ENCODE measurements around the gene PACRG. TPM values are rescaled to one million over a fixed set of nuclear protein-coding genes. Genes with fewer than 3 reads are reported as not detected.
A peak's percentile ranks its signal among the peaks of the same experiment; 100 is the strongest.
"Not testable (repeated sequence)": the region's sequence is repeated elsewhere in the genome, so short reads cannot be mapped to it uniquely, and the experiment has no call there.

The PACRG gene
- polyA plus RNA-seq (2011; rRNA removed) (0.08 and 0.30 TPM in 2 replicates), polyA plus RNA-seq (2017; fragmentation: RNase III; extraction: RNeasy Plus Mini Kit Qiagen cat#74134 plus additional on column Dnase treatment) (0.14 TPM in 1 of 3 replicates, not detected in the others), polyA minus RNA-seq (2011; rRNA and poly(A)+ RNA removed) (not detected in 2 replicates)
- not detected in 2 replicates for polyA plus RNA-seq (2012; cell fraction: cytosol; rRNA removed)
- not detected in 2 replicates for polyA plus RNA-seq (2012; cell fraction: nucleus; rRNA removed)

DNA sequence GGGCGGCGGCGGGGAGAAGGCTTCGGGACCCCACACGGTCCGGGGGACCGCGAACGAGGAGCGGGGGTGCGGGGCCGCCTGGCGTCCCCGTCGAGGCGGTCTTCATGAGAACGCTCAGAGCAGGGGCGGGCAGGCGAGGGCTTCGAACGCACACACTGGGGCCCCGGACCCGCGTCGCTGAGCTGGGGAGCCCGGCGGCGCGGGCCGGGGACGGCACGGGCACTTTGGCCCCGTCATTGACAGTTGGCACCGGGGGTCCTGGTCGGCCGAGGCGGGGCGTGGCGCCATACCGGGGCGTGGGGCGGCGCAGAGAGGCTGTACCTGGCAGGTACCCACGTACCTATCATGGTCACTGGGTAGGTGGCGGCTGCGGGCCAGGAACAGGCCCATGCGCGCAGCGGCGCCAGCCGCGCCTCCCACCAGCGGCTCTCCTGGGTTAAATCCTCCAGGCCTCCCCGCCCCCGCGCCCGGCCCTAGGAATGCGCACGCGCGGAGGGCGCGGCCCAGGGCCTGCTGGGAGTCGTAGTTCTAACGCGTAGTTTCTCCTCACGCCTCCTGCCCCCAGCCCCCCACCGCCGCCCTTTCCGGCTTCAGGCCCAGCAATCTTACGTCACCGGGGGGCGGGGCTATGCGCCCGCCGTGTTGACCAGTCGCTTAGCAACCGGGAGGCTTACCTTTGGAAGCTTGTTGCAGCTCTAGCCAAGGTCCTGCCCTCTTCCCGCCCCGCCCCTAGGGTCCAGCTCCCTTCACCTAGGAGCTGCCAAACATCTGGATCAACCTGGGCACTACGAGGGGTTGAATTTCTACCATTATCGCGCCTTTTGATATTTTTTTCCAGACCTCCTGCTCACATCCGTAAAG is at the start of gene PACRG, which contains the start of gene PRKN:
PACRG (plus strand) TSS at position 653 of the 861 bp plus-strand sequence.
PRKN (minus strand) TSS at position 445 of the 861 bp plus-strand sequence.
- WGBS (ENCODE audit: missing lambda C conversion rate): 5% methylated on average over 6 of the region's 84 CpGs
- H3K27ac ChIP-seq: peak within 1 kb of the TSS; percentile 86 to 97
- FAIRE-seq (no peak), DNase-seq (ENCODE audit: low read depth in 1 of 2, low spot score in 1 of 2) (peak; percentile 80 to 96), ATAC-seq (peak; percentile 97 to 99)
- no peak for TF ChIP-seq SREBF2 (IDR thresholded peaks at IDR 0.05)
- TF ChIP-seq GATA3 (IDR thresholded peaks at IDR 0.05; ENCODE audit: borderline replicate concordance): no peak
- peak; percentile 83; the same call in 1 of the 2 replicates for TF ChIP-seq PHF8 (IDR thresholded peaks at IDR 0.05; ENCODE audit: borderline replicate concordance, low read depth)
- no peak for TF ChIP-seq CBX2 (IDR thresholded peaks at IDR 0.05; ENCODE audit: borderline replicate concordance, low read depth)
- TF ChIP-seq RAD21 (conservative IDR thresholded peaks at IDR 0.05 in 1 of 2, IDR thresholded peaks at IDR 0.05 in 1 of 2): no peak
- TF ChIP-seq RARB (CRISPR knock-in tag; IDR thresholded peaks at IDR 0.05): no peak
- TF ChIP-seq HOXB13 (CRISPR knock-in tag; IDR thresholded peaks at IDR 0.05; ENCODE audit: low read depth): no peak
- TF ChIP-seq, protein P1, sequence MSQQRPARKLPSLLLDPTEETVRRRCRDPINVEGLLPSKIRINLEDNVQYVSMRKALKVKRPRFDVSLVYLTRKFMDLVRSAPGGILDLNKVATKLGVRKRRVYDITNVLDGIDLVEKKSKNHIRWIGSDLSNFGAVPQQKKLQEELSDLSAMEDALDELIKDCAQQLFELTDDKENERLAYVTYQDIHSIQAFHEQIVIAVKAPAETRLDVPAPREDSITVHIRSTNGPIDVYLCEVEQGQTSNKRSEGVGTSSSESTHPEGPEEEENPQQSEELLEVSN (IDR thresholded peaks at IDR 0.05; ENCODE audit: borderline replicate concordance, low read depth): 0 out of 2 replicates have a peak, but pooled peaks have one; percentile 29
- TF ChIP-seq JUN (IDR thresholded peaks at IDR 0.05): peak in 1 of 2 experiments; percentile 68; a peak in 3 of 5 replicates
- TF ChIP-seq, protein P2, sequence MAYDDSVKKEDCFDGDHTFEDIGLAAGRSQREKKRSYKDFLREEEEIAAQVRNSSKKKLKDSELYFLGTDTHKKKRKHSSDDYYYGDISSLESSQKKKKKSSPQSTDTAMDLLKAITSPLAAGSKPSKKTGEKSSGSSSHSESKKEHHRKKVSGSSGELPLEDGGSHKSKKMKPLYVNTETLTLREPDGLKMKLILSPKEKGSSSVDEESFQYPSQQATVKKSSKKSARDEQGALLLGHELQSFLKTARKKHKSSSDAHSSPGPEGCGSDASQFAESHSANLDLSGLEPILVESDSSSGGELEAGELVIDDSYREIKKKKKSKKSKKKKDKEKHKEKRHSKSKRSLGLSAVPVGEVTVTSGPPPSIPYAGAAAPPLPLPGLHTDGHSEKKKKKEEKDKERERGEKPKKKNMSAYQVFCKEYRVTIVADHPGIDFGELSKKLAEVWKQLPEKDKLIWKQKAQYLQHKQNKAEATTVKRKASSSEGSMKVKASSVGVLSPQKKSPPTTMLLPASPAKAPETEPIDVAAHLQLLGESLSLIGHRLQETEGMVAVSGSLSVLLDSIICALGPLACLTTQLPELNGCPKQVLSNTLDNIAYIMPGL (CRISPR knock-in tag; IDR thresholded peaks at IDR 0.05; ENCODE audit: borderline replicate concordance): no peak
- TF ChIP-seq, protein P3, sequence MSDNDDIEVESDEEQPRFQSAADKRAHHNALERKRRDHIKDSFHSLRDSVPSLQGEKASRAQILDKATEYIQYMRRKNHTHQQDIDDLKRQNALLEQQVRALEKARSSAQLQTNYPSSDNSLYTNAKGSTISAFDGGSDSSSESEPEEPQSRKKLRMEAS (IDR thresholded peaks at IDR 0.05): 0 out of 2 replicates have a peak, but pooled peaks have one; percentile 57
- no peak for TF ChIP-seq ZFP36 (IDR thresholded peaks at IDR 0.05; ENCODE audit: borderline replicate concordance, partially characterized antibody)
- no peak for TF ChIP-seq HOXA7 (CRISPR knock-in tag; IDR thresholded peaks at IDR 0.05)
- TF ChIP-seq KDM1A (IDR thresholded peaks at IDR 0.05; ENCODE audit: low read depth): no peak
- no peak for TF ChIP-seq HOXB5 (CRISPR knock-in tag; IDR thresholded peaks at IDR 0.05)
- TF ChIP-seq POLR2A (IDR thresholded peaks at IDR 0.05; ENCODE audit: low read length): peak; percentile 90
- TF ChIP-seq, protein P4, sequence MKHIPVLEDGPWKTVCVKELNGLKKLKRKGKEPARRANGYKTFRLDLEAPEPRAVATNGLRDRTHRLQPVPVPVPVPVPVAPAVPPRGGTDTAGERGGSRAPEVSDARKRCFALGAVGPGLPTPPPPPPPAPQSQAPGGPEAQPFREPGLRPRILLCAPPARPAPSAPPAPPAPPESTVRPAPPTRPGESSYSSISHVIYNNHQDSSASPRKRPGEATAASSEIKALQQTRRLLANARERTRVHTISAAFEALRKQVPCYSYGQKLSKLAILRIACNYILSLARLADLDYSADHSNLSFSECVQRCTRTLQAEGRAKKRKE (CRISPR knock-in tag; IDR thresholded peaks at IDR 0.05; ENCODE audit: low read depth): no peak
- H3K4me2 ChIP-seq: peak within 1 kb of the TSS; percentile 83
- peaks cover 4% of the 10 kb centered on the region; the same call in 1 of the 3 replicates for H3K4me1 ChIP-seq
- POLR2A ChIA-PET: interaction anchor here (0.6 kb wide), 2 partner anchors 12 to 172 kb away, joined by 3 to 5 read pairs; no protein-coding TSS in a partner anchor
- H3K9me3 ChIP-seq: no peaks in the 10 kb centered on the region
- H3K4me3 ChIP-seq: peak within 1 kb of the TSS; percentile 94
- CTCF ChIA-PET: interaction anchor here (0.5 kb wide), 1 partner anchor 827 kb away, joined by 3 read pairs; no protein-coding TSS in a partner anchor

DNA sequence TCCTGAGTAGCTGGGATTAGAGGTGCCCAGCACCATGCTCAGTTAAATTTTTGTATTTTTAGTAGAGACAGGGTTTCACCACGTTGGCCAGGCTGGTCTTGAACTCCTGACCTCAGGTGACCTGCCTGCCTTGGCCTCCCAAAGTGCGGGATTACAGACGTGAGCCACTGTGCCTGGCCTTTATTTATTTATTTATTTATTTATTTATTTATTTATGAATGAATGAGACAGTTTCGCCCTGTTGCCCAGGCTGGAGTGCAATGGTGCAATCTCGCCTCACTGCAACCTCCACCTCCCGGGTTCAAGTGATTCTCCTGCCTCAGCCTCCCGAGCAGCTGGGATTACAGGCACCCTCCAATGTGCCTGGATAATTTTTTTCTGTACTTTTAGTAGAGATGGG is 48.9 kb upstream of the PACRG start:
- WGBS (ENCODE audit: missing lambda C conversion rate): 58% methylated on average over 7 of the region's 7 CpGs
- FAIRE-seq; ATAC-seq; POLR2A ChIA-PET; H3K4me3 ChIP-seq; H3K4me2 ChIP-seq; H3K27ac ChIP-seq; H3K4me1 ChIP-seq; H3K9me3 ChIP-seq; DNase-seq (ENCODE audit: low read depth in 1 of 2, low spot score in 1 of 2): not testable (repeated sequence)
- TF ChIP-seq ZC3H11A (IDR thresholded peaks at IDR 0.05): peak; percentile 15; the same call in 1 of the 2 replicates
- CTCF ChIA-PET: interaction anchor here (0.6 kb wide), 2 partner anchors 397 to 737 kb away, joined by 3 read pairs; no protein-coding TSS in a partner anchor
